GM19467 (cell line): ENCODE measurements around the gene LPCAT2.

Source experiments
- ATAC-seq: cut with Tn5 transposase; IDR thresholded peaks from one replicate; pipeline ENCODE4 v1.9.1; 2021; ENCODE audit warnings: mild to moderate bottlenecking, moderate library complexity; ENCODE audit not compliant: unreplicated experiment

The LPCAT2 gene

GRCh38 chr16:55508941-55509931 is at the start of gene LPCAT2:
TSS of gene LPCAT2 (plus strand) at chr16:55509072. CDS start at chr16:55509182, 110 bp downstream.
- no peak for ATAC-seq

GRCh38 chr16:55462241-55462640 is 46.6 kb upstream of the LPCAT2 start:
- no peak for ATAC-seq

GRCh38 chr16:55464375-55464774 is 44.5 kb upstream of the LPCAT2 start:
- no peak for ATAC-seq

GRCh38 chr16:55465077-55465896 is 43.6 kb upstream of the LPCAT2 start:
- ATAC-seq, result peak; percentile 87

GRCh38 chr16:55466209-55466608 is 42.7 kb upstream of the LPCAT2 start:
- no peak for ATAC-seq

- no peak for ATAC-seq
Measured at GRCh38 chr16:55467898-55468297, 41.0 kb upstream of the LPCAT2 start.

- ATAC-seq, result no peak
Measured at GRCh38 chr16:55468352-55468990, 40.4 kb upstream of the LPCAT2 start.

GRCh38 chr16:55469821-55470532 is 38.9 kb upstream of the LPCAT2 start:
- no peak for ATAC-seq

GRCh38 chr16:55470533-55471371 is 38.1 kb upstream of the LPCAT2 start:
- no peak for ATAC-seq

- peak; percentile 55 for ATAC-seq
Measured at GRCh38 chr16:55471448-55472097, 37.3 kb upstream of the LPCAT2 start.

- no peak for ATAC-seq
Measured at GRCh38 chr16:55473587-55473986, 35.3 kb upstream of the LPCAT2 start.

- ATAC-seq, result no peak
Measured at GRCh38 chr16:55474821-55475220, 34.1 kb upstream of the LPCAT2 start.

GRCh38 chr16:55475919-55476318 is 33.0 kb upstream of the LPCAT2 start:
- no peak for ATAC-seq

- ATAC-seq, result no peak
Measured at GRCh38 chr16:55476625-55477533, 32.0 kb upstream of the LPCAT2 start.

GRCh38 chr16:55477736-55478135 is 31.1 kb upstream of the LPCAT2 start:
- no peak for ATAC-seq

GRCh38 chr16:55478827-55479429 is 29.9 kb upstream of the LPCAT2 start, which contains the start of gene MMP2:
TSS of gene MMP2 (plus strand) at chr16:55479198. CDS start at chr16:55479480, 282 bp downstream.
- ATAC-seq, result no peak

- ATAC-seq, result no peak
Measured at GRCh38 chr16:55479430-55480140, 29.3 kb upstream of the LPCAT2 start.
